Hippocampal formation (tissue), 2 donors: ENCODE data around the gene ARHGAP18.
A peak's percentile ranks its signal among the peaks of the same experiment; 100 is the strongest.
"Not testable (repeated sequence)": the region's sequence is repeated elsewhere in the genome, so short reads cannot be mapped to it uniquely, and the experiment has no call there.

ENCODE experiments used
- DNase-seq, 2 donors: peaks; one replicate each; lab custom pipeline; 2025; lab: John Stamatoyannopoulos, UW

Gene ARHGAP18

GRCh38 chr6:129583866-129584265 is 126.1 kb downstream of the ARHGAP18 start:
- DNase-seq, result no peak

- no peak for DNase-seq
These were observed 131.7 kb downstream of the ARHGAP18 start for GRCh38 chr6:129578315-129578714.

GRCh38 chr6:129577691-129578090 is 132.3 kb downstream of the ARHGAP18 start:
- DNase-seq, result no peak

- DNase-seq, result no peak
These were observed 133.5 kb downstream of the ARHGAP18 start for GRCh38 chr6:129576456-129576855.

- DNase-seq, result peak in 1 of 2 donors; percentile 63
These were observed 134.4 kb downstream of the ARHGAP18 start for GRCh38 chr6:129575378-129576118.

- not testable (repeated sequence) for DNase-seq
These were observed 135.4 kb downstream of the ARHGAP18 start for GRCh38 chr6:129574605-129575004.

- not testable (repeated sequence) for DNase-seq
These were observed 139.0 kb downstream of the ARHGAP18 start for GRCh38 chr6:129570929-129571328.

GRCh38 chr6:129568015-129568414 is 142.0 kb downstream of the ARHGAP18 start:
- DNase-seq, result no peak

GRCh38 chr6:129567374-129567773 is 142.6 kb downstream of the ARHGAP18 start:
- no peak for DNase-seq

GRCh38 chr6:129565811-129566210 is 144.2 kb downstream of the ARHGAP18 start:
- DNase-seq, result no peak

GRCh38 chr6:129565366-129565765 is 144.6 kb downstream of the ARHGAP18 start:
- no peak for DNase-seq

GRCh38 chr6:129558248-129558647 is 151.7 kb downstream of the ARHGAP18 start:
- DNase-seq, result no peak

- no peak for DNase-seq
These were observed 154.7 kb downstream of the ARHGAP18 start for GRCh38 chr6:129555206-129555832.

- DNase-seq, result no peak
These were observed 157.6 kb downstream of the ARHGAP18 start for GRCh38 chr6:129552413-129552812.

- DNase-seq, result peak in 1 of 2 donors; percentile 37
These were observed 158.5 kb downstream of the ARHGAP18 start for GRCh38 chr6:129551486-129551885.

GRCh38 chr6:129546702-129547101 is 163.3 kb downstream of the ARHGAP18 start:
- no peak for DNase-seq

GRCh38 chr6:129544892-129545612 is 164.9 kb downstream of the ARHGAP18 start:
- DNase-seq, result no peak

- no peak for DNase-seq
These were observed 166.0 kb downstream of the ARHGAP18 start for GRCh38 chr6:129543981-129544380.

GRCh38 chr6:129542705-129543104 is 167.3 kb downstream of the ARHGAP18 start:
- DNase-seq, result no peak

GRCh38 chr6:129539032-129539431 is 170.9 kb downstream of the ARHGAP18 start:
- no peak for DNase-seq

- peak in 1 of 2 donors; percentile 39 for DNase-seq
These were observed 173.7 kb downstream of the ARHGAP18 start for GRCh38 chr6:129536271-129536670.

- DNase-seq, result no peak
These were observed 175.1 kb downstream of the ARHGAP18 start for GRCh38 chr6:129534926-129535325.
